Heart left ventricle (tissue), 16 donors: Measurements from ENCODE around the gene KLF2. TPM values are rescaled to one million over a fixed set of nuclear protein-coding genes. Genes with fewer than 3 reads are reported as not detected.
"Not testable (repeated sequence)": the region's sequence is repeated elsewhere in the genome, so short reads cannot be mapped to it uniquely, and the experiment has no call there.

Source experiments
- ATAC-seq, 4 donors: fragments of 200-7000 bp; cut with Tn5 transposase; one replicate each; pipeline ENCODE4 v1.9.1; 2020 to 2022; ENCODE audit warnings: moderate library complexity in 4 of 4, mild to moderate bottlenecking in 3 of 4, moderate number of reproducible peaks in 1 of 4
- DNase-seq, 5 donors: peaks; one replicate each; pipeline ENCODE4 v3.0.0-alpha.2; 2020
- H3K27ac ChIP-seq, 12 donors: fragments of 200-600 bp; sonication (generic) in 4 of 12; one replicate each; pipeline versions ENCODE4 v1.5.0 to v1.8.0; 2016 to 2022; ENCODE audit warnings: mild to moderate bottlenecking in 2 of 12
- H3K27me3 ChIP-seq, 9 donors: fragments of 200-600 bp; sonication (generic) in 2 of 9; one replicate each; pipeline versions ENCODE4 v1.5.1 to v1.8.0; 2016 to 2022; ENCODE audit warnings: mild to moderate bottlenecking in 3 of 9
- H3K36me3 ChIP-seq, 9 donors: fragments of 200-600 bp; sonication (generic) in 2 of 9; one replicate each; pipeline versions ENCODE4 v1.5.0 to v1.8.0; 2018 to 2022; ENCODE audit warnings: mild to moderate bottlenecking in 2 of 9
- H3K4me1 ChIP-seq, 12 donors: fragments of 200-600 bp; sonication (generic) in 4 of 12; one replicate each; pipeline versions ENCODE4 v1.5.0 to v1.8.0; 2016 to 2022; ENCODE audit warnings: mild to moderate bottlenecking in 3 of 12
- H3K4me3 ChIP-seq, 12 donors: fragments of 200-600 bp; sonication (generic) in 4 of 12; one replicate each; pipeline versions ENCODE4 v1.5.0 to v1.8.0; 2017 to 2022; ENCODE audit warnings: mild to moderate bottlenecking in 9 of 12, moderate library complexity in 4 of 12
- H3K9me3 ChIP-seq, 12 donors: fragments of 200-600 bp; sonication (generic) in 4 of 12; one replicate each; pipeline versions ENCODE4 v1.5.0 to v1.8.0; 2016 to 2022; ENCODE audit warnings: mild to moderate bottlenecking in 1 of 12
- POLR2A ChIP-seq, 2 donors: fragments of 450-650 bp; IDR thresholded peaks; one replicate each; pipeline ENCODE4 v1.6.1; 2017; ENCODE audit warnings: antibody characterized with exemption in 2 of 2, mild to moderate bottlenecking in 2 of 2, moderate library complexity in 2 of 2
- WGBS, 4 donors: extraction: QIAGEN DNeasy Blood & Tissue Kit in 2 of 4; methylation state at CpG; one replicate each; pipeline versions ENCODE4 v1.1.5 to v1.1.7; 2013 to 2018; 5-methylcytosine and 5-hydroxymethylcytosine counted together
- intact Hi-C, 10 donors: fragments of 100-400 bp; cut with DNase I; formaldehyde crosslinking; loops; one replicate each; pipeline versions ENCODE4 v1.11.1 to v1.14.2; 2022
- polyA plus RNA-seq, 2 donors: library from polyadenylated mRNA; stranded (reverse); fragments of 200-250 nt; gene quantifications; one replicate each; pipeline ENCODE4 v1.2.3, GENCODE V29; 2013
- total RNA-seq, 9 donors: library from RNA; depleted of rRNA in 2 of 9; stranded (reverse); fragments of >200 nt in 2 of 9; fragmentation: NEBNext Ultra II Directional in 3 of 9; extraction: Animal tissue kit (Norgen Biotek cat#: 25700) in 3 of 9; gene quantifications; one replicate each; pipeline versions ENCODE4 v1.1.0 to v1.2.4, GENCODE V29; 2016 to 2023
- TF ChIP-seq, protein P1 (sequence below), 12 donors: fragments of 200-600 bp; sonication (generic) in 4 of 12; IDR thresholded peaks; one replicate each; pipeline versions ENCODE4 v1.5.0 to v1.8.0; 2018 to 2022; ENCODE audit warnings: antibody characterized with exemption in 12 of 12, mild to moderate bottlenecking in 5 of 12
- donor health status: ischemic (EF 13 %, LVEDD 7.1; RV severe dilation, severe dysfunction).
- donor health status: healthy with polysubstance abuse.
- donor health status: DM: no; HTN: yes; CAD: no.
- donor health status: DM: no; HTN: no; CAD: no.
- donor health status: ischemic (EF 25% LVEDD 6.9; RV normal size, moderate dysfunction).
- donor health status: ischemic (EF 25% LVEDD 5.7; RV mildly dilated, moderate dysfunction).
- donor health status: healthy.
- donor health status: DM: yes; HTN: yes; CAD: no.
- donor health status: ischemic (EF 35%, LVEDD 5.7; RV mildly dilated, moderate dysfunction).
- donor health status: nonischemic (EF 11% LVEDD 7.7; RV severe dilation, severe dysfunction).
- donor health status: DM: yes; HTN: yes; CAD: no.
- donor health status: PGD.
- donor health status: ischemic (EF 29% LVEDD 5.4; RV normal size, mild dysfunction).
- donor health status: nonischemic (EF 23%, LVEDD 6.1; RV moderate dilation, normal function).

The KLF2 gene
- total and polyA plus RNA-seq, 11 donors: 14.4 to 87.2 (median 37.8) TPM

DNA sequence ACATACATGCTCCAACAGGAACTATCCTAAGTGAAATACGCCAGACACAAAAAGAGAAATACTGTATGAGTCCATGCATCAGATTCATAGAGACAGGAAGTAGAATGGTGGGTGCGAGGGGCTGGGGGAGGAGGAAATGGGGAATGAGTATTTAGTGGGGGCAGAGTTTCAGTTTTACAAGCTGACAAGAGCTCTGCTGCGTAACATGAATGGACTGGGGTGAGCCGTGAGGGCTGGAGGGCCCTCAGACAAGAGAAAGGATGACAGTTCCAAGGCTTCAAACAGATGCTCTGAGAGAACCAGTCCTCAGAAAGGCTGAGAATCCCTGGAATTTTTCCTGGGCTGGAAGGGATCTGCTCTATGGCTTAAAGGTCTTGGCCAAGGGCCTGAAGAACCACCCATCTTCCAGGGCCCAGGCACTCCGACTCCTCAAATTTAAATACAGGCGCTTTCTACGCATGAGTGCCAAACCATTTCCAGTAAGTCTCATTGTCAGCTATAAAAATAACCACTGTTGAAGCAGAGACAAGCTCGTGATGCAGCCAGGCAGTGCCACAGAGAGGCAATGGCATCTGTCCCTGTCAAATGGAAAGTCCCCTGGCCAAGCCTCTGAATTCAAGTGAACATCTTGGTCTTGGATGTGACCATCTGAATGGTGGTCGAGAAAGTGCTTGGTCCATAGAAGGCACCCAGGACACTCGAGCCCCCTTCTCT lies 17.5 kb downstream of the KLF2 start:
- WGBS, 4 donors: 27 to 45% (median 34%) methylated on average over 10 of the region's 10 CpGs
- H3K27ac ChIP-seq: peak overlapping the region; percentile 78 to 97 (median 88)
- H3K4me1 ChIP-seq: peaks cover 10 to 74% (median 48%) of the 10 kb centered on the region in 12 donors
- DNase-seq: peak in 4 of 5 donors; percentile 67 to 81 (median 73)
- intact Hi-C loops: no loop called here
- H3K36me3 ChIP-seq: no peaks in the 10 kb centered on the region
- H3K27me3 ChIP-seq: no peaks in the 10 kb centered on the region
- H3K4me3 ChIP-seq: peak overlapping the region in 1 of 12 donors; percentile 11
- H3K9me3 ChIP-seq: no peaks in the 10 kb centered on the region
- TF ChIP-seq, protein P1, sequence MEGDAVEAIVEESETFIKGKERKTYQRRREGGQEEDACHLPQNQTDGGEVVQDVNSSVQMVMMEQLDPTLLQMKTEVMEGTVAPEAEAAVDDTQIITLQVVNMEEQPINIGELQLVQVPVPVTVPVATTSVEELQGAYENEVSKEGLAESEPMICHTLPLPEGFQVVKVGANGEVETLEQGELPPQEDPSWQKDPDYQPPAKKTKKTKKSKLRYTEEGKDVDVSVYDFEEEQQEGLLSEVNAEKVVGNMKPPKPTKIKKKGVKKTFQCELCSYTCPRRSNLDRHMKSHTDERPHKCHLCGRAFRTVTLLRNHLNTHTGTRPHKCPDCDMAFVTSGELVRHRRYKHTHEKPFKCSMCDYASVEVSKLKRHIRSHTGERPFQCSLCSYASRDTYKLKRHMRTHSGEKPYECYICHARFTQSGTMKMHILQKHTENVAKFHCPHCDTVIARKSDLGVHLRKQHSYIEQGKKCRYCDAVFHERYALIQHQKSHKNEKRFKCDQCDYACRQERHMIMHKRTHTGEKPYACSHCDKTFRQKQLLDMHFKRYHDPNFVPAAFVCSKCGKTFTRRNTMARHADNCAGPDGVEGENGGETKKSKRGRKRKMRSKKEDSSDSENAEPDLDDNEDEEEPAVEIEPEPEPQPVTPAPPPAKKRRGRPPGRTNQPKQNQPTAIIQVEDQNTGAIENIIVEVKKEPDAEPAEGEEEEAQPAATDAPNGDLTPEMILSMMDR (IDR thresholded peaks at IDR 0.05): no peak
- peak in 1 of 2 donors; percentile 39 for TF ChIP-seq POLR2A (IDR thresholded peaks at IDR 0.05)
- ATAC-seq: peak; percentile 79 to 87 (median 84)

DNA sequence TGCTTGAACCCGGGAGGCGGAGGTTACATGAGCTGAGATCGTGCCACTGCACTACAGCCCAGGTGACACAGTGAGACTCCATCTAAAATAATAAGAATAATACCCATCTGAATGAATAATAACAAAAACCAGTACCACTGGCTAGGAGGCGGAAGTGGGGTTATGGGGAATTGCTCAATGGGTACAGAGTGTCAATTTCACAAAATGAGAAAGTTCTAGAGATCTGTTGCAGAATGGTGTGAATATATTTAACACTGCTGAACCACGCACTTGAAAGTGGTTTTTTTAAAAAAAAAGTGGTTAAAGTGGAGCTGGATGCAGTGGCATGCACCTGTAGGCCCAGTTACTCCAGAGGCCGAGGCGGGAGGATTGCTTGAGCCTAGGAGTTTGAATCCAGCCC lies 18.5 kb downstream of the KLF2 start:
- TF ChIP-seq POLR2A (IDR thresholded peaks at IDR 0.05): no peak
- TF ChIP-seq, protein P1 (IDR thresholded peaks at IDR 0.05): no peak
- intact Hi-C loops: no loop called here
- Histone ChIP-seq H3K27ac (peak overlapping the region; percentile 78 to 97 (median 88)), H3K36me3 (no peaks in the 10 kb centered on the region), H3K4me1 (peaks cover 10 to 75% (median 51%) of the 10 kb centered on the region in 12 donors), H3K4me3 (no peak overlapping the region), H3K9me3 (no peaks in the 10 kb centered on the region), H3K27me3 (no peaks in the 10 kb centered on the region)
- ATAC-seq (no peak), DNase-seq (peak in 1 of 5 donors; percentile 7)
- 94 to 99% (median 96%) methylated on average over 7 of the region's 7 CpGs for WGBS, 4 donors

DNA sequence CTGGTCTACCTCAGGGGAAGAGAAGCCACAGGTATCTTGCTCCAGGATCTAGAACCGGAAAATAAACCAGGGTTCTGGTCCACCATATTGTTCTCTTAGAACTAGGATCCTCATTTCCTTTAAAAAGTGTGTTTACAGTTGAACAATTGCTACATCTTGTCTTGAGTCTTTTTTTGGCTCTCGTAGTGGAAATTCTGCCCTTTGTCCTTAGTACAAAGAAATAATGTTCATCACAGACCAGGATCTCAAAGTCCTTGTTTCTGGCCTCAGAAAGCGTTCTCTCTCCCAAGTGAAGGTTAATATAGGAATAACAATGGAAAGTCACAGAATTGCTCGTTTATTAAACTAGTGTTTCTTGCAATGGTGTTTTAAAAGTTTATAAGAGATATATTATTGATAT lies 20.8 kb downstream of the KLF2 start:
- TF ChIP-seq, protein P1 (IDR thresholded peaks at IDR 0.05): no peak
- no peak for TF ChIP-seq POLR2A (IDR thresholded peaks at IDR 0.05)
- Histone ChIP-seq H3K9me3 (no peaks in the 10 kb centered on the region), H3K27me3 (no peaks in the 10 kb centered on the region), H3K27ac (peak overlapping the region in 11 of 12 donors; percentile 65 to 90 (median 78)), H3K4me3 (no peak overlapping the region), H3K36me3 (no peaks in the 10 kb centered on the region), H3K4me1 (peaks cover 0 to 62% (median 34%) of the 10 kb centered on the region in 12 donors)
- WGBS, 4 donors: 63 to 76% (median 70%) methylated on average over 4 of the region's 4 CpGs
- no peak for DNase-seq
- peak in 1 of 4 donors; percentile 8 for ATAC-seq
- intact Hi-C loops: loop anchor here in 3 of 10 donors (5.0 kb wide), 1 partner anchor 37 kb away; no protein-coding TSS in a partner anchor

DNA sequence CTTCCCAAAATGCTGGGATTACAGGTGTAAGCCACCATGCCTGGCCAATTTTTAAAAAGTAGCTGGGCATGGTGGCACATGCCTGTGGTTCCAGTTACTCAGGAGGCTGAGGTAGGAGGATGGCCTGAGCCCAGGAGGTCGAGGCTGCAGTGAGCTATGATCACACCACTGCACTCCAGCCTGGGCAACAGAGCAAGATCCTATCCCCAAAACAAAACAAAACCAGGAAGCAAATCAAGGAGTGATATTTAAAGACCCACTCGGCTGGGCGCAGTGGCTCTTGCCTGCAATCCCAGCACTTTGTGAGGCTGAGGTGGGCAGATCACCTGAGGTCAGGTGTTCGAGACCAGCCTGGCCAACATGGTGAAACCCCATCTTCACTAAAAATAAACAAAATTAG lies 22.5 kb downstream of the KLF2 start:
- H3K4me3 ChIP-seq, H3K9me3 ChIP-seq, H3K36me3 ChIP-seq, H3K27me3 ChIP-seq, ATAC-seq: not testable (repeated sequence)
- H3K27ac ChIP-seq: peak overlapping the region in 11 of 12 donors; percentile 45 to 90 (median 78)
- peak in 1 of 5 donors; percentile 42 for DNase-seq
- whole genome bisulfite sequencing, 4 donors: 58 to 76% (median 72%) methylated on average over 4 of the region's 4 CpGs
- intact Hi-C loops: loop anchor here in 3 of 10 donors (5.0 kb wide), 1 partner anchor 35 kb away; no protein-coding TSS in a partner anchor
- peaks cover 0 to 61% (median 33%) of the 10 kb centered on the region in 12 donors for H3K4me1 ChIP-seq
